DMS153 (cell line): ENCODE results near the gene CLDN15.
"Not testable (repeated sequence)": the region's sequence is repeated elsewhere in the genome, so short reads cannot be mapped to it uniquely, and the experiment has no call there.

Source experiments
- DNase-seq: peaks from one replicate; lab custom pipeline; 2025; lab: John Stamatoyannopoulos, UW

CLDN15 gene, protein sequence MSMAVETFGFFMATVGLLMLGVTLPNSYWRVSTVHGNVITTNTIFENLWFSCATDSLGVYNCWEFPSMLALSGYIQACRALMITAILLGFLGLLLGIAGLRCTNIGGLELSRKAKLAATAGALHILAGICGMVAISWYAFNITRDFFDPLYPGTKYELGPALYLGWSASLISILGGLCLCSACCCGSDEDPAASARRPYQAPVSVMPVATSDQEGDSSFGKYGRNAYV

DNA sequence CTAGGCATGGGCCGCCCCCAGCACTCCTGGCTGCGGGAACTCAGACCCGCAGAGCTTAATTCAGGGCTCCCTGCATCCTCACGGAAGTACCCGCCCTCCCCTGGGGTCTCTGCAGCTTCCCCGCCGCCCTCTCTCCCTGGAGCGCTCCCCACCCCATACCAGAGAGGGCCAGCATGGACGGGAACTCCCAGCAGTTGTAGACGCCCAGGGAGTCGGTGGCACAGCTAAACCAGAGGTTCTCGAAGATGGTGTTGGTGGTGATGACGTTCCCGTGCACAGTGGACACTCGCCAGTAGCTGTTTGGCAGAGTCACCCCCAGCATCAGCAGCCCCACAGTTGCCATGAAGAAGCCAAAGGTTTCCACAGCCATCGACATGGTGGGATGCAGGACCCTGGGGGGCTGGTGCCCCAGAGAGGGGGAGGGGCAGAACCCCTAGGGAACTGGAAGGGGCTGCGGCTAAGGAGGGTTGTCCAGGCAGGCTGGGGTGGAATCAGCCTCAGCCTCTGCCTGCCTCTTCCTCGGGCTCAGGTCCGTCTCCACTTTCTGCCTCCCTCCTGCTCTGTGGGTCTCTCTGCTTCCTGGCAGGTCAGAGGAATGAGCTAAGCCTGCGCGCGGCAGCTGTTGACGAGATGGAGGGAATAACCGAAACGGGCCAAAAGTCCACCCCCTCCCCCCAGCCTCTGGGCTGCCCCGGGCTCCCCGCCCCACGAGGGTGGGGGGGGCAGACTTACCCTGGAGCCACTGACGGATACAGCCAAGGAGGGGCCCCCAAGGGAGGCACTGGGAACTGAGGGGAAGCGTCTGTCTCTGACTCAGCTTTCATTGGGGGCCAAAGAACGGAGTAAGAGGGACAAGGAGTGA is at the start of gene CLDN15:
CLDN15 (minus strand) TSS at position 597 of the 862 bp plus-strand sequence; CDS start at position 376, 221 bp downstream.
- no peak for DNase-seq

DNA sequence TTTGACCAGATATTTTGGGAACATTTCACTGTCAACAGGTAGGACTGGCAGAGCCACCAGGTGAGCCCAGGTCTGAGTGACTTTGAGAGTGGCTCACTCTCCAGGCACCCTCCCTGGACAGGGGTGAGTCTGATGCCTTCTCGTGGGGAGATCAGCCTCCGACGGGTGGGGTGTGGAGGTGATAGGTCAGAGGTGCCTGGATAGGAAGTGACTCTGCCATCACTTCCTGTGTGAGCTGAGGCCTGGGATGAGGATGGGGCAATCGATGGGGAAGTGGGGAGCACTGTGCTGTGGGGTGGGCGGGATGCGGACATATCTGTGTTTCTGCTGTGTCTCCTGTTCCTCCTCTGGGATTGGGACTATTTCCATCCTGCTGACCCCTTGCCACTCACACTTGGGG is 49.4 kb upstream of the CLDN15 start:
- no peak for DNase-seq

DNA sequence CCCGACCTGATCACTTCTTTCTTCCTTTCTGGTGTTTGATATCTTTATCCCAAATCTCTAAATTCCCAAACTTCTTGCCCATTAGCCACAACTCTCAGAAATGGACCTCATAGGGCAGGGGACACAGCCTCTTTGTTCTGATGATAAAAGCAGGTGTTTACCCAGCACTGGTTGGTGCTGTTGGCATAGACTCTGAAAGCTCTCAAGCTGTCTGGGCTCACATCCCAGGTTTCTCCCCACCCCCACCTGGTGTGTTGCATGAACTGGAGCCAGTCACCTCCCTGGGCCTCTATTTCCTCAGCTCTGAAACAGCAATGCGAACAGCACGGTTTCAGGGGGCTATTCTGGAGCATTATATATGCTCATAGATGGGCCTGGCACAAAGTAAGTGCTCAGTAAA is 48.3 kb upstream of the CLDN15 start:
- DNase-seq, result not testable (repeated sequence)

DNA sequence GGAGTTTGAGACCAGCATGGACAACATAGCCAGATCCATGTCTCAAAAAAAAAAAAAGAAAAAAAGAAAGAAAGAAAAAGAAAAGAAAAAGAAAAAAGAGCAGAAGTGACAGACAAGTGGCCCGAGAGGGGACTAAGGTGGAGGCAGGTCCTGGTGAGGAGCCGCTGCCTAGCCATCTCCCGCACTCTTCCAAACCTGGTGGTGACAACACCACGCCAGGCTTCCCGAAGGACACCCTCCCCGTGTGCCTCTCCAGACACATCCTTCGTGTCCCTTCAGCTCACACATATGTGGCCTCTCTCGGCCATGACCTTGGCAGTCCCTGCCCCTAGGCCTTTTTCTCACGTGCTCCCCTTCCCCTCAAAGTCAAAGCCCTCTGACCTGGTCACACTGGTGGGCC is 47.6 kb upstream of the CLDN15 start:
- DNase-seq, result no peak

DNA sequence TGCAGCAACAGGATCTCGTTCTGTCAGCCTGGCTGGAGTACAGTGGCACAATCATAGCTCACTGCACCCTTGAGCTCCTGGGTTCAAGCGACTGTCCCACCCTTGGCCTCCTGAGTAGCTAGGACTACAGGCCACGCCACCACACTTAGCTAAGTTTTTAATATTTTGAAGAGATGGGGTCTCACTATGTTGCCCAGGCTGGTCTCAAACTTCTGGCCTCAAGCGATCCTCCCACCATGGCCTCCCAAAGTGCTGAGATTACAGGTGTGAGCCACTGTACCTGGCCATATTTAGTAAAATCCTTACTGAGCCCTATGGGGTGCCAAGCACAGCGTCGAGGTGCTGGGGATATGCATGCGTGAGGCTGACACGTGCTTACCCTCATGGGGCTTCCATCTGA is 43.3 kb upstream of the CLDN15 start:
- DNase-seq, result not testable (repeated sequence)

DNA sequence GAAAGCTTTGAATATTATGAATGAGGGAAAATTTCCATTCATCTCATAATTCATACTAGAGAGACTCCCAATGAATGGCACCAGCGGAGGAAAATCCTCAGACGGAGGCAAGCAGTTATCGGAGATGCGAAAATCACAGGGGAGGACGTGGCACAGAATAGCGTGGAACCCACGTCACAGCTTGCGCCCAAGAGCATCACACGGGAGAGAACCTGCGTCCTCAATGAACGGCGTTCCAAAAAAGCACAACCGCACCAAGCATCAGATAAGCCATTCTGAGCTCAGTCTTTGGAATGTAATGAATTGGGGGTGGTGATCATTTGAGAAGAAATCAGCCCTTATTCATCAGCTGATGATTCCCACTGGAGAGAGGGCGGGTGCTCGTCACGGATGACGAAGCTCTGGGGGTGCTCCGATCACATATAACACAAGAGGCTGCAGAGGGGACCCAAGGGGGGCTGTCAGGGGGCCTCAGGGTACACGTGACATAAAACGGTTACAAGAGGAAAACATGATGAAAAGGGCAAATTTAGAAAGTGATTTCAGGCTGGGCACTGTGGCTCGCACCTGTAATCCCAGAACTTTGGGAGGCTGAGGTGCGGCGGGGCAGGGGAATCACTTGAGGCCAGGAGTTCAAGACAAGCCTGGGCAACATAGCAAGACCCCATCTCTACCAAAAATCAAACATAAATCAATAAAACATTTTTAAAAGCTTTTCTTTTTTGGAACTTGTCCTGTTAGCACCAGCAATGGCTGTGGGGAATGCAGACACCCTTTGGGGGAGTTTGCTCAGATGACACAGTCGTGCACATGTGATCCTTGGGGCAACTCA is 41.1 kb upstream of the CLDN15 start:
- DNase-seq, result no peak

DNA sequence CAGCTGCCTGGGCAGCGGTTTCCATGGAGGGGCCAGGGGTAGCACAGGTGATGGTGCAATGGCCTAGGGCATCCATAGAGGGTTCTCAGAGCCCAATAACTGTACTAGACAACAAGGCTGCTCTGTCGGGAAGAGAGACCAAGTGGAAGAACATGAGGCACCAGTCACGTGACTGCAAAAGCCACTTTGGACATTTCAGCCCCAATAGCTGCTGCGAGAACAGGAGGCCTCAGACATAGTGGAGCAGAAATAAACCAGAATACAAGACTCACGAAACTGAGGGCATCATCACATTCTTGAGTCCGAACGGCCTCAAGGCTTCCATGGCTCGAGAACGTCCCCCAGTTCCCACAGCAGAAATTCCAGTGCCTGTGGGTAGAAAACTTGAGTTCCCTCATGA is 39.6 kb upstream of the CLDN15 start:
- DNase-seq, result no peak

DNA sequence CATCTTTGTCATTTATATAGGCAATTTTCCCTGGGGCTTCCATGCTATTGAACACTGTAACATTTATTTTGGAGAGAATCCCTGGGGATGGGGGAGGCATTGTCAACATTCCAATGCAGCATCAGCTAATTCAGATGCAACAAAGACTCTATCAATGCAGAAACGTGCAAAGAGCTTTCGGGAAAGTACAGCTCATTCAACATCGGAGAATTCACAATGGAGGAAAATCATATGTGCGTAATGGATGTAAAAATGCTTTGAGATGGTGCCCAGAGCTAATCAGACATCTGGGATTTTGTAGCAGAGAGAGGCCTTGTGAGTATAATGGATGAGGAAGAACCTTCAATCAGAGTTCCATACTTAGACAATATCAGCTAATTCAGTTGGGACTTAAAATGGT is 35.6 kb upstream of the CLDN15 start:
- DNase-seq, result no peak

DNA sequence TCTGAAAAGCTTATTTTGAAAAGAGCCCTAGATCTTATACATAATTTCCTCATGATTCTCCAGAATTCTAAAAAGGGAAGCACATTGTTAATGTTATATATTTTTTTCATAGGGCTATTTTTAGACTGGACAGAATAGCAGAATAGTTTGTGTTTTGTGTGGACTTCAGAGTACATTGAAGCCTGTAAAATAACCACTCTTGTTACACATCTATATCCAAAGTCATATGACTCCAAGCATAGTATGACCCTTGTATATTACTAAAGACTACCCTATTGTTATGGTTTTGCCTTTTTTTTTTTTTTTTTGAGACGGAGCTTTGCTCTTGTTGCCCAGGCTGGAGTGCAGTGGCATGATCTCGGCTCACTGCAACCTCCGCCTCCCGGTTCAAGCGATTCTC is 33.4 kb upstream of the CLDN15 start:
- DNase-seq, result no peak

DNA sequence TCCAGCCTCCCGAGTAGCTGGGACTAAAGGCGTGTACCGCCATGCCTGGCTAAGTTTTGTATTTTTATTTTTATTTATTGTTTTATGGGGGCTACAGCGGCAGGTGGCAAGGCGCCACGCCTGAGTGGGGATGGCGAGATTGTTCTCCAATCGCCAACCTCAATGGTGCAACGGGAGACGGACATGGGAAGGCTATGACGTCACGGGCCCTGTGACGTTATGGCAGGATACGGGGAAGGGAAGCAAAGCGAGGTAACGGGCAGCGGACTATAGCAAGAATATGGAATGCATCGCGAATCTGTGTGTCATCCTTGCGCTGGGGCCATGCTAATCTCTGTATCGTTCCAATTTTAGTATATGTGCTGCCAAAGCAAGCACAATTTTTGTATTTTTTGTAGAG is 32.1 kb upstream of the CLDN15 start:
- no peak for DNase-seq

DNA sequence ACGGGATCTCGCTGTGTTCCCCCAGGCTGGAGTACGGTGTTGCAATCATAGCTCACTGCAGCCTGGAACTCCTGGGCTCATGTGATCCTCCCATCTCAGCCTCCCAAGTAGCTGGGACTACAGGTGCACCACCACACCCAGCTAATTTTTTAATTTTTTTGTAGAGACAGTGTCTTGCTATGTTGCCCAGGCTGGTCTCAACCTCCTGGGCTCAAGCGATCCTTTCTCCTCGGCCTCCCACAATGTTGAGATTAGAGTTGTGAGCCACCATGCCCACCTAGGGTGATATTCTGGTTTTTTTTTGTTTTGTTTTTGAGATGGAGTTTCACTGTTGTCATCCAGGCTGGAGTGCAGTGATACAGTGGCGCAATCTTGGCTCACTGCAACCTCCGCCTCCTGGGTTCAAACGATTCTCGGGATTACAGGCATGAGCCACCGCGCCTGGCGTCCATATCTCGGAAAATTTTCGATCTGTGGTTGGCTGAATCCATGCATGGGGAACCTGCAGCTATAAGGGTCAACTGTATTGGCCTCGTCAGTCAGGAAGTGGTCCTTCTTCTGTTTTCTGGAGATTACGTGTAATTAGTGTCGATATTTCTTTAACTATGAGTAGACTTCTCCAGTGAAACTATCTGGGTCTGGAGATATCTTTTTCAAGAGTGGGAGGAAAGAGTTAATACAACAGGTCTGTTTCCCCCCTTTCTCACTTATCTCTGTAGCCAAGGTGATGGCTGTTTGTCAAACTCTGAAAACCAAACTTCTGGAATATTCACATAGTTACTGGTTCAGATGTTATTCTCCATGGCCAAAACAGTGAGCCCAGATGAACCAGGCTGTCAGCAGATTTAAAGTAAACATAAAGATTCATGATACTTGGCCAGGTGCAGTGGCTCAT is 28.3 kb upstream of the CLDN15 start:
- DNase-seq, result no peak

DNA sequence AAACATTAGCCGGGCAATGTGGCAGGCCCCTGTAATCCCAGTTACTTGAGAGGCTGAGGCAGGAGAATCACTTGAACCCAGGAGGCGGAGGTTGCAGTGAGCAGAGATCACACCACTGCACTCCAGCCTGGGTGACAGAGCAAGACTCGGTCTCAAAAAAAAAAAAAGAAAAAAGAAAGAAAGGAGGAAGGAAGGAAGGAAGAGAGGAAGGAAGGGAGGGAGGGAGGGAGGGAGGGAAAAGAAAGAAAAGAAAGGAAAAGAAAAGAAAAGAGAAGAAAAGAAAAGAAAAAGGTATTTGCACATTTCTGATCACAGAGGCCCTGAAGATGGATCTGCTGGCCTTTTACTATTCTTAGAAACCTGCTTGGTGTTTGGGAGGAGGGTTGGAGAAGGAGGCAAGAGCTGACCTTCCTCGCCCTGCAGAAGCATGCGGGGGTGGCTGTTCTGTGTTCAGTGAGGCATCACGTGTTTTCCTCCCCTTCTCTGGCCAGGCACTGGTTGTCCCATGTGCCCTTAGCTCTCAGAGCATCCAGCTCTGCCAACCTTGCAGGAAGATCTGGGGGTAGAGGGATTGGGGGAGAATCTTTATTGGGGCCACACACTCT is 26.6 kb upstream of the CLDN15 start:
- not testable (repeated sequence) for DNase-seq

DNA sequence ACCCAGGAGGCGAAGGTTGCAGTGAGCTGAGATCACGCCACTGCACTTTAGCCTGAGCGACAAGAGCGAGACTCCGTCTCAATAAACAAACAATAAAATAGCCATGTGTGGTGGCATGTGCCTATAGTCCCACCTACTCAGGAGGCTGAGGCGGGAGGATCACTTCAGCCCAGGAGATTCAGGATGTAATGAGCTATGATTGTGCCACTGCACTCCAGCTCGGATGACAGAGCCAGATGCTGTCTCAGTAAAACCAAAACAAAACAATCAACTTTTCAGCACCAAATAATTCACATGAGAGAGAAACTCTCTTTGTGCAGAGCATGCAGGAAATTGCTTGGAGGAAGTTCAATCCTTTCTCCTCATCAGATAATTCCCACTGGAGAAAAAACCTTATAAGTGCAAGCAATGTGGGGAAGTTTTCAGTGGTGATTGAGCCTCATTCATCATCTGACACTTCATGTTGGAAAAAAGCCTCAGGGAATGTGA is 20.7 kb upstream of the CLDN15 start:
- no peak for DNase-seq

DNA sequence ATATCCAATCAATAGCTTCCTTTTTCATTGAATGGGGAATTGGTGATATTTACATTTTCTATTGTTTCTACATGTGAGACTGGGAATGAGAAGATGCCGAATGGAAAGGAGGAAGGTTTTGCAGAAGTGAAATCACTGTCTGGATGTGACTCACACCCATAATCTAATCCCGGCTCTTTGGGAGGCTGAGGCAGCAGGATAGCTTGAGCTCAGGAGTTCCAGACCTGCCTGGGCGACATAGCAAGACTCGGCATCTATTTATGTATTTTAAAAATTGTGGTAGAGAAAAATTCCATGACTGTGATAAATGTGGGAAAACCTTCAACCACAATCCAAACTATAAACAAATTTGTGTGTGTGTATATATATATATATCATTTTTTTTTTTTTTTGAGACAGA is 18.2 kb upstream of the CLDN15 start:
- no peak for DNase-seq

DNA sequence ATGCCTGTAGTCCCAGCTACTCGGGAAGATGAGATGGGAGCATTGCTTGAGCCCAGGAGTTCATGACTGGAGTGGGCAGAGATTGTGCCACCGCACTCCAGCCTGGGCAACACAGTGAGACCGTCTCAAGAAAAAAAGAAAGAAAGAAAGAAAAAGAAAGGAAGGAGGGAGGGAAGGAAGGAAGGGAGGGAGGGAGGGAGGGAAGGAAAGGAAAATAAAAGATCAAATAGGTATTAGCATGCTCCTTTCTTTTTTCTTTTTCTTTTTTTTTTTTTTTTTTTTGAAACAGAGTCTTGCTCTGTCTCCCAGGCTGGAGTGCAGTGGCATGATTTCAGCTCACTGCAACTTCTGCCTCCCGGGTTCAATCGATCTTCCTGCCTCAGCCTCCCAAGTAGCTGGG is 15.6 kb upstream of the CLDN15 start:
- not testable (repeated sequence) for DNase-seq

DNA sequence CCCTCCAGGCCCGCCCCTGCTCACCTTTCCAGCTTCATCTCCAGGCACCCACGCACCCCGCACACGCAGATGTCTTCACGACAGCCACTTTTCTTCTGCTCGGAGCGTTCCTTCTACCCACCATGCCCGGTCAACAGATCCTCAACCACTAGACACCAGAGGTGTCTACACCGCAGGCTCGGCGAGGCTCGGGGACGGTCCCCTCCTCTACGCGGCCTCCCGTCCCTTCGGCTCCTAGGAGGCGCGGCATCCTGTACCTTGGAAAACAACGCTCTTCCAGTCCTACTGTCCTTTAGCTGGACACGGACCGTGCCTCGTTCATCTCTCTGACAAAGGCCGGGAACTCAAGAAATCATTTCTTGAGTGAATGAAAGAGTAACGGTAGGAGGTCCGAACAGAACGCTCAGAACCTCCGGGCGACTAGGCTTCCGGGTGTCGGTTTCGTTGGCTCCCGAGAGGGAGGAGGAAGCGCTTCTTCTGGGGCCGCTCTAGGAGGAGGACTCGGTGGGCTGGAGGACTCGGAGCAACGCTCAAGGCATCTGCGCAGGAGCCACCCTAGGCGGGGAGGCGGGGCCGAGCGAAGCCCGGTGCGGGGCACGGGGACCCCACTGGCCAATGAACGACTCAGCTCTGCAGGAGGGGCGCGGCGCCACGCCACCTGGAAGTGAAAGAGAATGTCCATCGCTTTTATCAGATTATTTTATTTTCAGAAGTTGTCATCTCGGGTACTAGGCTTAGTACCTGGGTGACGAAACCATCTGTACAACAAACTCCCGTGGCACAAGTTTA is 14.5 kb upstream of the CLDN15 start:
- peak; percentile 96 for DNase-seq

DNA sequence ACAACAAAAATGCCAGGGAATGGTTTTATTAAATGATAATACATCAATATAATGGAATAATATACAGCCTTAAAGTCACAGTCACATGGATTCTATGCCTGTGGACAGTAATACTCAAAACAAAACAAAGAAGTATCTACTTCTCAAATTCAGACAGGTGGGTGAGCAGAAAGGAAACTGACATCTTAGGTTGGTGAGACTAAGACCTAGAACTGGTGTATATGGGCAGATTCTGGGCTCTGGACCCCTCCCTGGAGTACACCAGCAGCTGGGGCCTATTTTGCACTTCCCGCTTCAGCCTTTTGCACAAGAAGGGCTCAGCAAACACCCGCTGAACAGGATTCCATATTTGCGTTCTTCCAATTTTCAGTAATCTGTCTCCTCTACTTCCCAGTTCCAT is 12.7 kb upstream of the CLDN15 start:
- DNase-seq, result no peak

DNA sequence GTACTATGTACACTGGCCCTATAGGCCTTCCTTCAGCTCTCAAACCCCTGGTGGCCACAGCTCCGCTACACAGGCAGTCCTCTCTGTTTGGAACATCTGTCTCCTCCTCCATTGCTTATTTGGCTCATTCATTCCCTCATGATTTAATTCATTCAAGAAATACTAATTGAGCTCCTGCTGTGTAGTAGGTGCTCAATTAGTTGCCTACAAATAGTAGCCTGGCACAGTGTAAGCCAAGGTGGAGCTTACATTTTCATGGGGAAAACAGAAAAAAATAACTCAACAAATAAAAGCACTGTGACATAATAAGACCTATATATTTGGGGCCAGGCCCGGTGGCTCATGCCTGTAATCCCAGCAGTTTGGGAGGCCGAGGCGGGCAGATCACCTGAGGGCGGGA is 10.7 kb upstream of the CLDN15 start:
- DNase-seq, result no peak

DNA sequence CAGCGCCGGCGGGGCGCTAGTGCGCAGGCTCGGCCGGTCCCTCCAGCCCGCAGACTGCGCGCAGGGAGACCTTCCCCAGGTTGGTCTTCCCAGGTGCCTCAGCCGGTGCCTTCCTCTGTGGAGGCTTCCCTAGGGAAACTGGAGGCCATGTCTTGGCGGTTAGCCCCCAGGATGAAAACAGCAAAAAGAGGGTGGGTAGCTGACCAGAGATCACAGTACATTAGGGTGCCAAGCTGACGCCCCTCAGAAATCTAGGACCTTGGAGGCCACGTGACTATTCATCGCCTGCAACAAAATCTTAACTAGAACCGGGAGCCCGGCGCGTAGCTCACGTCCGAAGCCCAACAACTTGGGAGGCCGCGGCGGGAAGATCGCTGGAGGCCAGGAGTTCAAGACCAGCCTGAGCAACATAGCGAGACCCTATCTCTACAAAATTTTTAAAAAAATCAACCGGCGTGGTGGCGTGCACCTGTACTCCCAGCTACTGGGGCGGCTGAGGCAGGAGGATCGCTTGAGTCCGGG is 7.6 kb upstream of the CLDN15 start:
- DNase-seq, result no peak
